ENCODE measurements around the gene CADM1.

CADM1 gene

GRCh38 chr11:115527534-115528125, 23.4 kb upstream of the CADM1 start:
- TF ChIP-seq GATA3 (IDR thresholded peaks at IDR 0.05; ENCODE audit: low read depth, low read length) (no peak), GATA2 (IDR thresholded peaks at IDR 0.05; ENCODE audit: low read depth, low read length) (no peak)

- no peak for TF ChIP-seq GATA2 (IDR thresholded peaks at IDR 0.05; ENCODE audit: low read depth, low read length)
- TF ChIP-seq GATA3 (IDR thresholded peaks at IDR 0.05; ENCODE audit: low read depth, low read length) = no peak
Observed at GRCh38 chr11:115525531-115526006, 21.4 kb upstream of the CADM1 start.

- no peak for TF ChIP-seq GATA3 (IDR thresholded peaks at IDR 0.05; ENCODE audit: low read depth, low read length)
- TF ChIP-seq GATA2 (IDR thresholded peaks at IDR 0.05; ENCODE audit: low read depth, low read length) = no peak
Observed at GRCh38 chr11:115524572-115524971, 20.4 kb upstream of the CADM1 start.

- TF ChIP-seq GATA3 (IDR thresholded peaks at IDR 0.05; ENCODE audit: low read depth, low read length) = no peak
- TF ChIP-seq GATA2 (IDR thresholded peaks at IDR 0.05; ENCODE audit: low read depth, low read length) = no peak
Observed at GRCh38 chr11:115523727-115524399, 19.6 kb upstream of the CADM1 start.

- TF ChIP-seq GATA3 (IDR thresholded peaks at IDR 0.05; ENCODE audit: low read depth, low read length) (no peak), GATA2 (IDR thresholded peaks at IDR 0.05; ENCODE audit: low read depth, low read length) (no peak)
Observed at GRCh38 chr11:115522302-115522701, 18.1 kb upstream of the CADM1 start.

- no peak for TF ChIP-seq GATA2 (IDR thresholded peaks at IDR 0.05; ENCODE audit: low read depth, low read length)
Observed at GRCh38 chr11:115521825-115522224, 17.6 kb upstream of the CADM1 start.

GRCh38 chr11:115518983-115519628, 14.9 kb upstream of the CADM1 start:
- TF ChIP-seq GATA2 (IDR thresholded peaks at IDR 0.05; ENCODE audit: low read depth, low read length) = no peak
- no peak for TF ChIP-seq GATA3 (IDR thresholded peaks at IDR 0.05; ENCODE audit: low read depth, low read length)

GRCh38 chr11:115515647-115516395, 11.6 kb upstream of the CADM1 start:
- TF ChIP-seq GATA3 (IDR thresholded peaks at IDR 0.05; ENCODE audit: low read depth, low read length) = no peak
- no peak for TF ChIP-seq GATA2 (IDR thresholded peaks at IDR 0.05; ENCODE audit: low read depth, low read length)

- TF ChIP-seq GATA3 (IDR thresholded peaks at IDR 0.05; ENCODE audit: low read depth, low read length) (no peak), GATA2 (IDR thresholded peaks at IDR 0.05; ENCODE audit: low read depth, low read length) (no peak)
Observed at GRCh38 chr11:115506954-115507675, 2.9 kb upstream of the CADM1 start.

GRCh38 chr11:115505175-115505574, 960 bp upstream of the CADM1 start:
- TF ChIP-seq GATA3 (IDR thresholded peaks at IDR 0.05; ENCODE audit: low read depth, low read length) (no peak), GATA2 (IDR thresholded peaks at IDR 0.05; ENCODE audit: low read depth, low read length) (no peak; the same call in 1 of the 2 replicates)

- TF ChIP-seq GATA3 (IDR thresholded peaks at IDR 0.05; ENCODE audit: low read depth, low read length) (no peak), GATA2 (IDR thresholded peaks at IDR 0.05; ENCODE audit: low read depth, low read length) (no peak)
Observed at GRCh38 chr11:115503886-115504275, 334 bp downstream of the CADM1 start.

- TF ChIP-seq GATA2 (IDR thresholded peaks at IDR 0.05; ENCODE audit: low read depth, low read length) (no peak), GATA3 (IDR thresholded peaks at IDR 0.05; ENCODE audit: low read depth, low read length) (no peak)
Observed at GRCh38 chr11:115503083-115503885, 931 bp downstream of the CADM1 start.

- TF ChIP-seq GATA2 (IDR thresholded peaks at IDR 0.05; ENCODE audit: low read depth, low read length) (no peak), GATA3 (IDR thresholded peaks at IDR 0.05; ENCODE audit: low read depth, low read length) (no peak)
Observed at GRCh38 chr11:115502636-115503082, 1.6 kb downstream of the CADM1 start.

Data from SH-SY5Y (cell line).